Motor neuron (in vitro differentiated cells): Measurements from ENCODE around the gene ADGRB2. TPM values are rescaled to one million over a fixed set of nuclear protein-coding genes. Genes with fewer than 3 reads are reported as not detected.

Experiments used
- ATAC-seq, 8 experiments: fragments of 200-7000 bp; cut with Tn5 transposase; replicated peaks in 6 of 8; 2 replicates each; pipeline ENCODE4 v1.8.0; 2021; ENCODE audit warnings: mild to moderate bottlenecking in 8 of 8, moderate library complexity in 8 of 8
- H3K27ac ChIP-seq, 2 donors: fragments of 250-450 bp; sonication (Bioruptor Pico); 2 replicates each; pipeline ENCODE4 v1.9.0; 2021; ENCODE audit warnings: antibody characterized with exemption in 2 of 2, mild to moderate bottlenecking in 2 of 2, moderate library complexity in 1 of 2
- H3K4me1 ChIP-seq, 2 donors: fragments of 250-450 bp; sonication (Bioruptor Pico); replicated peaks in 1 of 2; 2 replicates each; pipeline ENCODE4 v1.6.1; 2021; ENCODE audit warnings: antibody characterized with exemption in 2 of 2, mild to moderate bottlenecking in 2 of 2, moderate library complexity in 1 of 2
- H3K4me3 ChIP-seq, 5 donors: fragments of 250-450 bp; sonication (Bioruptor Pico); 2 replicates each; pipeline ENCODE4 v1.9.0; 2021; ENCODE audit warnings: antibody characterized with exemption in 5 of 5, mild to moderate bottlenecking in 5 of 5, moderate library complexity in 4 of 5
- WGBS, 10 experiments: fragments of 450-650 bp; shearing (Covaris generic); methylation state at CpG; one replicate each; pipeline ENCODE4 v1.0.0; 2022; 5-methylcytosine and 5-hydroxymethylcytosine counted together
- in situ Hi-C, 9 experiments: fragments of 400-800 bp; cut with MboI; loops; one replicate each; pipeline ENCODE4 v1.15.0; 2021; ENCODE audit warnings: low sequenced_read_pairs in 9 of 9, low pct_unique_long_range_greater_than_20kb in 2 of 9; ENCODE audit not compliant: unreplicated experiment in 9 of 9
- total RNA-seq, 8 experiments: library from RNA; unstranded; fragments of 300-600 nt; gene quantifications; 2 replicates each; pipeline versions ENCODE4 v1.2.3 to v1.2.4, GENCODE V29; 2022

Gene ADGRB2
- total RNA-seq, 8 experiments from 2014 or later = 3.7 to 60.2 (median 35.4) TPM

DNA sequence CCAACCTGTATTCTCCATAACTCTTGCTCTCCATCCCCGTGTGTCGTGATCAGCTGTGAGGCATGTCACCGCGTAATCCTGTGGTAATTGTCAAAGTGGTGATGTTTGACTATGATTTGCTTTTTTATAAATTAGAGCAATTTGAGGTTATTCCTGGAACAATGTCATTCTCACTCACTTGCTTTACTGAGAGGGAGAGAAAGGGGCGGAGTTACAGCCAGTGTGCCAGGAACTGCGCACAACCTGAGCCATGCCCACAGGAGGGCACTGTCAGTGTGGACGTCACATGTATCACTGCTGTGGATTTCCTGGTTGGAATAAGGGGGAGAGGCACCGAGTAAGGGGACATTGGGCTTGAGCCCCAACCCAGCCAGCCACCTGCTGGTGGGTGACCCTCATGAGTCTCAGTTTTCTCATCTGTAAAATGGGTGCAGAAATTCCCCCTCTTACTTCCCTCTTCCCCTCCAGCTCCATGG, 6.9 kb downstream of the ADGRB2 start:
- H3K4me1 ChIP-seq = peaks cover 40 to 45% of the 10 kb centered on the region in 2 donors
- WGBS, 10 experiments = 82 to 100% (median 93%) methylated on average over 2 to 8 of the region's 8 CpGs; no CpG with 5 or more reads in 1 of the 10 experiments
- in situ Hi-C loops = loop anchor here in 1 of 9 experiments (25.0 kb wide), 1 partner anchor 95 kb away; no protein-coding TSS in a partner anchor
- H3K27ac ChIP-seq = no peak overlapping the region
- ATAC-seq = no peak
- H3K4me3 ChIP-seq = no peak overlapping the region

DNA sequence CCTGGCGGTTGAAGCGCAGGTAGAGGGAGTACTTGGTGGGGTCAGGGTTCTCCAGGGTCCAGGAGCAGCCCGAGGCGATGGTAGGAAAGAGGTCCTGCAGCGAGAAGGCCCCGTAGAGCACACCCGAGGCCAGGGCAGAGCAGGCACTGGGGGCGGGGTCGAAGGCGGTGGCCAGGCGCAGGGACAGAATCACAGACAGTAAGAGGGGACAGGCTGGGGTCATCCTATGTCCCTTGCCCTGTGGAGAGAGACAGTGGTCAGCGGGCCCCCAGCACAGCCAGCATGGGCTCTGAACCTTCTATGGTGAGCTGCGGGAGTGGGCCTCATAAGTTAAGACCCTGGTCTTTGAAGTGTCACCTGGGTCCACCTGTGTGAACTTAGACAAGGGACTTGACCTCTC, 7.6 kb downstream of the ADGRB2 start:
- 88 to 100% (median 94%) methylated on average over 1 to 12 of the region's 13 CpGs; no CpG with 5 or more reads in 7 of the 10 experiments for WGBS, 10 experiments
- Histone ChIP-seq H3K4me3 (no peak overlapping the region), H3K27ac (no peak overlapping the region), H3K4me1 (peaks cover 36 to 44% of the 10 kb centered on the region in 2 donors)
- ATAC-seq = no peak
- in situ Hi-C loops = loop anchor here in 1 of 9 experiments (25.0 kb wide), 1 partner anchor 94 kb away; no protein-coding TSS in a partner anchor

DNA sequence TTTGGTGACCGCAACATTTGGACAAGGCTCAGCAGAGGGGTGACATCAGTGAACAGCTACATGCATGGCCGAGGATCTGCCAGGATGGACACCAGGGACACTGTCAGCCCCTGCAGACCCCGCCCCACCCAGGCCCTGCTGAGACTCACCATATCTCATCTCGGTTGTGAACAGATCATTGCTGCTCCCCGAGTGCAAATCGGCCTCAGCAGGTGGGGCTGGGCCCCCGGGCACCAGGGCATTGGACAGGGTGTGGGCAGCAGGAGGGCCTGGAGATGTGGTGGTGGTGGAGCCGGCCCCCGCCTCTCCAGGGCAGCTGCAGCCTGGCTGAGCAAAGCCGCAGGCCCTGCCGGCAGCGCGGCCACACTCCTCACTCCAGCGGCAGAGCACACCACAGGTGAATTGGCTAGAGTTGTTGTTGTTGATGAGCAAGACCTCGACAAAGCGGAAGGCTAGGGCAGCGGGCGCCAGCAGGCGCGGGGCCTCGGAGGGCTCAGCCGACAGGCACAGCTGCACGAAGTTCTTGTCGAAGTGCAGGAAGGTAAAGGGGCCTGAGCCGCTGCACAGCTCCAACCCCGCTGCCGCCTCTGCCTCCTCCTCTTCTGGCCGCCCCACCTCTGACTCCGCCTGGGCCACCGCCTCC, 8.2 kb downstream of the ADGRB2 start:
- ATAC-seq = no peak
- WGBS, 10 experiments = 80 to 86% (median 84%) methylated on average over 2 to 16 of the region's 30 CpGs; no CpG with 5 or more reads in 7 of the 10 experiments
- in situ Hi-C loops = loop anchor here in 1 of 9 experiments (25.0 kb wide), 1 partner anchor 94 kb away; no protein-coding TSS in a partner anchor
- Histone ChIP-seq H3K4me3 (no peak overlapping the region), H3K4me1 (peaks cover 36 to 42% of the 10 kb centered on the region in 2 donors), H3K27ac (no peak overlapping the region)

DNA sequence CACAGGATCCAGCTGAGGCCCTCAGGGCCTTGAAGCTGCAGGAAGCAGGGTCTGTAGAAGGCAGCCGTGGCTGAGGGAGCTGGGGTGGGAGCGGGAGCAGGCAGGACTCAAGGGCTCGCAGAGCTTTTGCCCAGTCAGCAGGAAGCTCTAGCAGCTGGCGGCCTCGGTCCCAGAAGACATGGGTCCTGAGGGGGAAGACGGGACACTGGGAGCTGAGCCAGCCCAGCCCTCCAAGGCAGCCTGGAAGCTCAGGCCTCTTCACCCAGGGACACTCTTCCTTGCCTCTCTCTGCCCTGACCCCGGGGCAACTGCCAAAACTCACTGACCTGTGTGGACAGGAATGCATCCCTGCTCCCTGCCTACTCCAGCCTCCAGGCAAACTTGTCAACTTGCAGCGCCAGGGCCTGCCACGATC, 8.9 kb downstream of the ADGRB2 start:
- no peak overlapping the region for H3K4me3 ChIP-seq
- no peak overlapping the region for H3K27ac ChIP-seq
- WGBS, 10 experiments = 57 to 100% (median 86%) methylated on average over 1 to 8 of the region's 9 CpGs; no CpG with 5 or more reads in 3 of the 10 experiments
- peaks cover 39 to 49% of the 10 kb centered on the region in 2 donors for H3K4me1 ChIP-seq
- in situ Hi-C loops = loop anchor here in 1 of 9 experiments (25.0 kb wide), 1 partner anchor 93 kb away; no protein-coding TSS in a partner anchor
- ATAC-seq = no peak

DNA sequence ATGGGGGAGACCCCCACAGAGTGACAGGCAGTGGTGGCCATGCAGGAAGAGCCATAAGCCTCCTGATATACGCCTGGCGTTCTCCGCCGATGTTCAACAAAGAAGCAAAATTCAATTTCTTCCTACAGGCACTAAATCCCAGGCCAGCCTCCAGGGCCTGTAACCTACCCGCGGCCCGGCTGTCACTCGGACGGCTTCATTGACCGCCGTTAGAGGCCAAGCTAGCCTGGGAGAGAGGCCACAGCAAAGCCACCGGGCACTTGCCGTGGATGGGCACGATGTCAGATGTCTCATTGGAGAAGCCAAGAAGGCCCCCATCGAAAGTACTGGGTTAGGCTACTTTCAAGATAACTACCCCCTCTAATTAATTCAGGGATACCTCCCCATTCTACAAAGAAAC, 9.7 kb downstream of the ADGRB2 start:
- Histone ChIP-seq H3K4me1 (peaks cover 34 to 42% of the 10 kb centered on the region in 2 donors), H3K27ac (no peak overlapping the region), H3K4me3 (no peak overlapping the region)
- in situ Hi-C loops = loop anchor here in 1 of 9 experiments (25.0 kb wide), 1 partner anchor 92 kb away; no protein-coding TSS in a partner anchor
- ATAC-seq = no peak
- WGBS, 10 experiments = 90 to 100% (median 94%) methylated on average over 1 to 11 of the region's 15 CpGs; no CpG with 5 or more reads in 3 of the 10 experiments

DNA sequence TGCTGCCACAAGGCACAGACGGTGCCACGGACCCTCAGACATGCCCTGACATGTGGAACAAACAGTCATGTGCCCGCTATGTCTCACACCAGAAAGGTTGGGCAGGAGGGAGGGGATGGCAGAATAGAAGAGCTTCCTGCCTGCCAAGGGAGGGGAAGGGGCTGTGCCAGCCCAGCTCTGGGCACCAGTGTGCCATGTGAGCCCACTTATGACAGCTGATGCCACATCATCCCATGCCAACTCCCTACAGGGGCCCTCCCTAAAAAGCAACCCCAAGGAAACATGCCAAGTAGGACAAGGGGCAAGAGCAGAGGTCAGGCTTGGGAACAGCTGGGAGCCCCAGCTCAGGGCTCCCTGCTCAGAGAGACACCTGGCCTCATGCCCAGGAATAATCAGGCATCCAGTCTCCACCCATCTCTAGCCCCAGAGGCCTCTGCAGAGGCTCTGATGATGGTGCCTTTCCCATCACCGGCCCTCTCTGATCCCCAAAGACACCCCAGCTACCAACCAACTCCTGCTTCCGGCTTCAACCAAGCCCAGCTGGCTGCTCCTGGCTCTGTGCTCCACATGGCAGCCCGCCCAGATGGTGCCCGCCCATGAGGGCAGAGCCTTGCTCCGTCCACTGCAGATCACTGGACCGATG, 10.3 kb downstream of the ADGRB2 start:
- H3K4me1 ChIP-seq = peaks cover 29 to 36% of the 10 kb centered on the region in 2 donors
- H3K27ac ChIP-seq = no peak overlapping the region
- ATAC-seq = peak in 4 of 8 experiments; percentile 20 to 94 (median 88)
- 60 to 100% (median 93%) methylated on average over 1 to 5 of the region's 9 CpGs; no CpG with 5 or more reads in 4 of the 10 experiments for WGBS, 10 experiments
- in situ Hi-C loops = loop anchor here in 1 of 9 experiments (25.0 kb wide), 1 partner anchor 92 kb away; no protein-coding TSS in a partner anchor
- no peak overlapping the region for H3K4me3 ChIP-seq

DNA sequence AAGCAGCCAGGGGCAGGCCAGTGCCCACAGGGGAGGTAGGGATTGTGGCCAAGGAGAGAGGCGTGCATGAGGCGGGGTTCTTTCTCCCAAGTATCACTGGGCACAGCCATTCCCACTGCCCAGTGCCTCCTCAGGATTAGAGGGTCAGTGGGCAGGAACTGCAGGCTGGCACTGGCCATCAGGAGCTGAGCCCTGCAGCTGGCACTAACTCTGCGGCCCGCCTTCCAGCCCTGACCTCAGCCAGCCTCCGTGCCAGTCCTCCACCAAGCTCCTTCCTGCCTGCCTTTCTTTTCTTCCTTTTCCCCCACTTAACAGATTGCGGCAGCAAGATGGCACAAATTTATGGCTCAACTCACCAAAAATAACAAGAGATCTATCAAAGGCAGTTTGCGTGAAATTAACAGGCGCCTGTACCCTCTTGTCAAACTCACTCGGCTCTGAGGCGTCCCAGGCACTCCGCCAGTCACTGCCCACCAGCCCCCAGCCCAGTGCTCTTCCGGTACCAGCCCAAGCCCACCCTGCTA, 11.1 kb downstream of the ADGRB2 start:
- Histone ChIP-seq H3K4me1 (peaks cover 20 to 28% of the 10 kb centered on the region in 2 donors), H3K4me3 (no peak overlapping the region), H3K27ac (no peak overlapping the region)
- in situ Hi-C loops = loop anchor here in 1 of 9 experiments (25.0 kb wide), 1 partner anchor 91 kb away; no protein-coding TSS in a partner anchor
- no peak for ATAC-seq
- 80 to 100% (median 99%) methylated on average over 1 to 10 of the region's 12 CpGs; no CpG with 5 or more reads in 4 of the 10 experiments for WGBS, 10 experiments

DNA sequence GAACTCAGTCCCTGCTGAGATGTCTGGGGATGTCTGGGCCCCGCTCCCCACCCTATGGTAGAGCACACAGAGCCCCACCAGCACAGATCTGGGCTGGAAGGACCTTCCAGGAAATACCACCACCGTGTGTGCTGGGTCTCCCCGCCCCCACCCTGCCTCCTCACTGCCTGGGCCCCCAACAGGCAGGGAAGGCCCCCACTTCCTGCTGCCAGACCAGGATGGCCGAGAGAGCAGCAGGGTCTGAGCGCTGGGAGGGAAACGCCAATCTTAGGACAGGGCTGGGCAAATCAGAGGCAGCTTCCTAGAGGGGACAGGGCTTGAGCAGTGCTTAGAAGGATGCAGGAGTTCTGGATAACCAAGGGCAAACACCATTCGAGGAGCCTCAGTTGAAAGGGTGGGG, 11.9 kb downstream of the ADGRB2 start:
- WGBS, 10 experiments = 0 to 63% (median 14%) methylated on average over 1 to 2 of the region's 7 CpGs; no CpG with 5 or more reads in 6 of the 10 experiments
- ATAC-seq = no peak
- Histone ChIP-seq H3K27ac (no peak overlapping the region), H3K4me1 (peaks cover 19 to 23% of the 10 kb centered on the region in 2 donors), H3K4me3 (no peak overlapping the region)
- in situ Hi-C loops = loop anchor here in 1 of 9 experiments (25.0 kb wide), 1 partner anchor 90 kb away; no protein-coding TSS in a partner anchor

DNA sequence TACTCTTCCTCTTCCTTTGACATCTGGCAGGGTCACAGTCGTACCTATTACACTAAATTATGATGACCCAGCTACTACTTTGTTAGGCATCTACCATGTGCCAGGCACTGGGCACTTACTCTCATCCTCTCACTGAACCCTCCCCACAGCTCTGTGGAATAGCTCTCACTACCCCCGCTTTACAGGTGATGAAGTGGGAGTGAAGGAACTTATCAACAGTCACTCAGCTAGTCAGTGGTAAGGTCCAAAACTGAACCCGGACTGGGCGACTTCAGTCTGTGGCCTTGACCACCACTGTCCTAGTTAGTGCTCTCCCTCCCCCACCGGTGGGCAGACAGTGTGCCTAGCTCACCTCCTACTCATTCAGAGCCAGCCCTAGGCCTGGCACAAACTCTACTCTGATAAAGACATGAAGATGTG, 12.3 kb downstream of the ADGRB2 start:
- H3K4me3 ChIP-seq = no peak overlapping the region
- in situ Hi-C loops = loop anchor here in 1 of 9 experiments (25.0 kb wide), 1 partner anchor 90 kb away; no protein-coding TSS in a partner anchor
- no peak overlapping the region for H3K27ac ChIP-seq
- WGBS, 10 experiments = 70 to 100% (median 85%) methylated on average over 1 to 5 of the region's 5 CpGs
- no peak for ATAC-seq
- H3K4me1 ChIP-seq = peaks cover 19 to 23% of the 10 kb centered on the region in 2 donors

DNA sequence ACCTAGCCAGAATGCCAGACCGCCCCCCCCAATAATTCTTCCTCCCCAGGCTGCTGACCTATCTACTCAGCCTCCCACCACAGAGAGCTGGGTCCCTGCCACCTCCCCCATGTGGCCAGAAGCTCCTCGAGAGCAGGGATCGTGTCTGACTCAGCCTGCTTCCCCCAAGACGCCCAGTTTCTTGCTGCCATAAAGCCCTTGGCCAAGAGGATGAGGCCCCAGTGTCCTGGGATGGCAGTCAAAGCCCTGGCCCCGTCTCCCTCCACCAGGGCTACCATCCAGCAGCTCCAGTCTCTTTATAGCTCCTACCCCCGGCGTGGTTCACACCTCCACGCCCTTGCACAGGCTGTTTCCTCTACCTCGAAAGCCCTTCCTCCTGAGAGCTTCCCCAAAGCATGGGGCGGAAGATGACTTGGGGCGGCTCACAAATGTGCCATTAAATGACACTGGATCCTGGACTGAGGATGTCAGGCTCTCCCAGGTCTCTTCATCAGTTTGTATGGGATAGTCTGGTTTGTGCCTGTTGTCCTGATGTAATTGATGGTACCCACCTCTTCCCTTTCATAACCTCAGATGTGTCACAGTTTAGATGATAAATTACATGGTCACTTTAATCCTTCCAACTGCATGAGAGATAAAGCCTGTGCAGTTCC, 13.2 kb downstream of the ADGRB2 start:
- in situ Hi-C loops = loop anchor here in 1 of 9 experiments (25.0 kb wide), 1 partner anchor 89 kb away; no protein-coding TSS in a partner anchor
- WGBS, 10 experiments = 33 to 100% (median 79%) methylated on average over 1 to 7 of the region's 11 CpGs; no CpG with 5 or more reads in 2 of the 10 experiments
- Histone ChIP-seq H3K4me3 (no peak overlapping the region), H3K27ac (peak overlapping the region; percentile 9 to 10), H3K4me1 (peaks cover 23 to 26% of the 10 kb centered on the region in 2 donors)
- peak in 5 of 8 experiments; percentile 25 to 71 (median 63) for ATAC-seq

DNA sequence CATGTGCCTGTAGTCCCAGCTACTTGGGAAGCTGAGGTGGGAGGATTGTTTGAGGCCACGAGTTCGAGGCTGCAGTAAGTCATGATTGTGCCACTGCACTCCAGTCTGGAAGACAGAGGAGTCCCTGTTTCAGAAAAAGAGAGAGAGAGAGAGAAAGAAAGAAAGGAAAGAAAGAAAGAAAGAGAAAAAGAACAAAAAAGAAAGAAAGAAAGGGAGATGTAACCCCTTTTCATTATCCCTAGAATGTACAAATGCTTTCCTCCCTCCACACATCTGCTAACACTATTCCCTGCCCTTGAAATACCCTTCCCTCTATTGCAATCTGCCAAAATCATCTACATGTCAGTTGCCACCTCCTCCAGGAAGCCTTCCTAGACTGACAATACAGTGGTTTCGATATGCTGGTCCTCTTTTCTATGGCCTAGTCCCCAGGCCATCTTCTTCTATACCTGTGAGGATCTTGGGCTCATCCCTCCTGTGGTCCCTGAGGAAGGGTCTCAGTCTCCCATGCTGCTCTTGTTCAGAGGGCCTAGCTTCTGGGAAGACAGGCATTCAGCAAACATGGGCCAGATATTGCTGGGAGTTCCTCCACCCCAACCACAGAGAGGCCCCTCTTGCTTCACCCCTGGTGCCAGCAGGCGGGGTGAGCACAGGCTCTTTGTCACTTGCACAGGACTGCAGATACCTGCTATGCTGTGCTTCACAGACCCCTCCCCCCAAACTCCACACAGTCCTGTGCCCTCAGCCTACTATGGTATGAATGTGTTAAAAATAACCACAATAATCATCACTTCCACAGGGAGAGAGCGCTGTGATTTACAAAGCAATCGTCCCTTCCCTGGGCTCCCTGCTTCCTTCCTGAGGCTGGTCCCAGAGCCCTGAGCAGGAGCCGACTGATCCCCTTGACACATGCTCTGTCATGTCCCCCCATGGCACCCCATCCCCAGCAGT, 14.1 kb downstream of the ADGRB2 start:
- in situ Hi-C loops = loop anchor here in 1 of 9 experiments (25.0 kb wide), 1 partner anchor 88 kb away; no protein-coding TSS in a partner anchor

More for the DNA sequence above, 14.1 kb downstream of the ADGRB2 start:
- 89 to 100% (median 95%) methylated on average over 2 to 6 of the region's 7 CpGs; no CpG with 5 or more reads in 2 of the 10 experiments for WGBS, 10 experiments
- peak overlapping the region in 1 of 2 donors; percentile 10 for H3K27ac ChIP-seq
- peaks cover 32 to 35% of the 10 kb centered on the region in 2 donors for H3K4me1 ChIP-seq
- no peak overlapping the region for H3K4me3 ChIP-seq
- peak in 3 of 8 experiments; percentile 0 to 1 (median 1) for ATAC-seq
